Measurements from ENCODE around the gene MYO7A.

GRCh38 chr11:77111946-77112345, 16.1 kb upstream of the MYO7A start:
- TF ChIP-seq CTCF (IDR thresholded peaks at IDR 0.05; ENCODE audit: low read length) (no peak), EZH2 (optimal IDR thresholded peaks at IDR 0.05; ENCODE audit: low read depth, low read length) (no peak), EZH2phosphoT487 (IDR thresholded peaks at IDR 0.05; ENCODE audit: low read length) (no peak)

Data from MM.1S (cell line).